DND-41 (cell line): ENCODE results near the gene JAML.

Experiments used
- EZH2 ChIP-seq: IDR thresholded peaks from 3 replicates; pipeline ENCODE4 v1.6.1; 2012; ENCODE audit warnings: borderline replicate concordance, low read depth, mild to moderate bottlenecking, moderate library complexity, low read length, inconsistent platforms; ENCODE audit not compliant: severe bottlenecking
- TF ChIP-seq, protein P1 (sequence below): IDR thresholded peaks from 2 replicates; pipeline ENCODE4 v1.5.1; 2012; ENCODE audit warnings: borderline replicate concordance, low read length, moderate library complexity, mild to moderate bottlenecking; ENCODE audit not compliant: poor library complexity, severe bottlenecking; ENCODE audit errors: extremely low read depth

DNA sequence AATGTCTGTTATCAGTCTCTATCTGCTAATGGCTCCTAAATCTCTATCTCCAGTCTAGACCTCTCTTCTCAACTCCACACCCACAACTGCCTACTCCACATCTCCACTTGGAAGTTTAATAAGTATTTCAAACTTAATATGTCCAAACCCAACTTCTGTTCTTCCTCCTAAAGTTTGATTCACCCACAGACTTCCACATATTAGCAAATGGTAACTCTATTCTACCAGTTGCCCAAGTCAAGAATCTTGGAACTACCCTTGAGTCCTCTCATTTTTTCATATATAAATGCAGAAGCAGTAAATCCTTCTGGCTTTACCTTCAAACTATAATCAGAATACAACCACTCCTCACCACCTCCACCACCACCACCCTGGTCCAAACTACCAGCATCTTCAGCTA lies 6.7 kb upstream of the JAML start:
- TF ChIP-seq, protein P1, sequence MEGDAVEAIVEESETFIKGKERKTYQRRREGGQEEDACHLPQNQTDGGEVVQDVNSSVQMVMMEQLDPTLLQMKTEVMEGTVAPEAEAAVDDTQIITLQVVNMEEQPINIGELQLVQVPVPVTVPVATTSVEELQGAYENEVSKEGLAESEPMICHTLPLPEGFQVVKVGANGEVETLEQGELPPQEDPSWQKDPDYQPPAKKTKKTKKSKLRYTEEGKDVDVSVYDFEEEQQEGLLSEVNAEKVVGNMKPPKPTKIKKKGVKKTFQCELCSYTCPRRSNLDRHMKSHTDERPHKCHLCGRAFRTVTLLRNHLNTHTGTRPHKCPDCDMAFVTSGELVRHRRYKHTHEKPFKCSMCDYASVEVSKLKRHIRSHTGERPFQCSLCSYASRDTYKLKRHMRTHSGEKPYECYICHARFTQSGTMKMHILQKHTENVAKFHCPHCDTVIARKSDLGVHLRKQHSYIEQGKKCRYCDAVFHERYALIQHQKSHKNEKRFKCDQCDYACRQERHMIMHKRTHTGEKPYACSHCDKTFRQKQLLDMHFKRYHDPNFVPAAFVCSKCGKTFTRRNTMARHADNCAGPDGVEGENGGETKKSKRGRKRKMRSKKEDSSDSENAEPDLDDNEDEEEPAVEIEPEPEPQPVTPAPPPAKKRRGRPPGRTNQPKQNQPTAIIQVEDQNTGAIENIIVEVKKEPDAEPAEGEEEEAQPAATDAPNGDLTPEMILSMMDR, result no peak
- no peak for TF ChIP-seq EZH2
